RPMI8226 (cell line): ENCODE data around the gene LPAR1.

Source experiments
- DNase-seq: peaks from one replicate; pipeline ENCODE4 v3.0.0-alpha.2; 2015

The LPAR1 gene

DNA sequence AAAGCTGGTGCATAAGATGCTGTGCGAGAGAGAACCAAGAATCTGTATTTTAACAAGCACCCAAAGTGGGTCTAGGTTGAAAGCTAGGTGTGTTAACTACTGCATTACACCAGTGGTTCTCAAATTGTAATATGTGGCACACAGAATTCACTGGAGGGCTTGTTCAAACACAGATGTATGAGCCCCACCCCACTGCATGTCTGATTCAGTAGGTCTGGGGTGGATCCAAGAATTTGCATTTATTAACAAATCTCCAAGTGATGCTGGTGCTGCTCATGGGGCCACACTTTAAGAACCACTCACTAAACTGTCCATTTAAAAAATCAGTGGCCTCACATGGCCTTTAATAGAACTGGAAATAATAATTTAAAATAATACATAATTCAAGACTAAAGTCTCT lies 40.4 kb downstream of the LPAR1 start:
- DNase-seq: no peak

DNA sequence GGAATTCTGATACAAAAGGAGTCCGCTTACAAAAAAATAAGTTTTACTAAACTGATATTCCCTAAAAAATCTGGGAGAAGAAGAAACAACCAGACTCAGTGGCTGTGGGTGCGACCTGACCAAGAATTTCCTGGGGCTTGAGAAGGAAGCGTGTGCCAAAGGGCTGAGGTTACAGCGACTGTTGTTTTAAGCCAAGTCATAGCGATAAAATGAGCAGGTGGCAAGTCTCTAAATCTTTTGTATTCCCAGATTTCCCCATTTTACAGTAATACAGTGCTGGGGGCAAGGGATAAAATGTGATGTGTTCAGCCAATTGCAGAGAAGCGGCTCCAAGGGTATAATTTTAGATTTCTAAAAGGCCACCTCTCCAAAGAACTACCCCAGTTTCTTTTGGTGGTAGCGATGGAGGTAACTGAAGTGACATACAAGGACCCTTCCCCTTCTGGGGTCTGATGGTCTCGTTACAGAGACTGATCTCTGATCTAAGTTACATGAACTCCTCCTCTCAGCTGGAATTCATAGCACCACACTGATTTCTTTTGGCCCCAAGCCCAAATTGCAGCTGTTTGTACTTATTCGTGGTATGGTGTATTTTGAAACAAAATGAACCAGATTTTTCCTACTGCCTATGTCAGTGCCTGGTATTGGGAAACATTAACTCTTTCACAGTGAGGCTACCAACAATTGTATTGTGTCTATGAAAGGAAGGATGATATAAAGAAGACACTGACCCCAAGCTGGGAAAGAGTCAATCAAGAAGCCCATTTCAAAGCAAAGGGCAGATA lies 41.6 kb downstream of the LPAR1 start:
- DNase-seq: no peak

DNA sequence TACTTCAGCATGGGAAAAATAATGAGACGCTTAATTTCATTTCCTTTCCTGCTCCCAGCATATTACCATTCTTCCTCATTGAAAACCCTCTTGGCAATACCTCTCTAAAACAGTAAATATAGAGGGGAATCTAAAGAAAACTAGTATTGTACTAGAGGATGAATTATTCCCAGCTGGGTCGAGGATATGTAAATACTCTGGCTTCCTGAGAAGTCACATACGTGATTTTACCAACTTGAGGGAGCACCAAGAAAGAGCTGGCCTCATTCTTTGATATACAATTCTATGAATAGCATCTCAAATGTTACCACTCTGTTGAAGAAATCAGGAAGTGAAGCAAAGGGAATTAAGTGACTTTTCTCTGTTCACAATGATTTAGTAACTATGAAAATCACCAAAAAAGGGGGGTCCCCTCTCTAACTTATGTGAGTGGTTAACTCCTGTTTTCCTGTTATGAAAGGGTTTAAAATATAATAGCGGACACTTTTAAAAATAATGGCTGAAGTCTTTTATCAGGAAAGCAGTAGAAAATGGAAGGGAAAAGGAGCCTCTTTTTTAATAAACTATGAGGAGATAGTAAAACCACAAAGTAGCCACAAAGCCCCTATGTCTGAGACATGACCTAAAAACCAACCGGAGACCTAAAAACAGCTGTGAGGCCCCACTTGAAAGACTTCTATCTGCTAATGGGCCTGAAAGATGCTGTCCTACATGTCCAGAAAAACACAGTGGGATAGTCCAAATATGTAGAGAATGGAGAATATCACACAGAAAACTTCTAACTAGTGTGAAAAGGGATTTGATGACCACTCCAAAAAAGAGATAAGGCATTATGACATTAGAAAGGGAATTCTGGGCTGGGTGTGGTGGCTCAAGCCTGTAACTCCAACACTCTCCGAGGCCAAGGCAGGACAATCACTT lies 42.6 kb downstream of the LPAR1 start:
- DNase-seq: no peak

DNA sequence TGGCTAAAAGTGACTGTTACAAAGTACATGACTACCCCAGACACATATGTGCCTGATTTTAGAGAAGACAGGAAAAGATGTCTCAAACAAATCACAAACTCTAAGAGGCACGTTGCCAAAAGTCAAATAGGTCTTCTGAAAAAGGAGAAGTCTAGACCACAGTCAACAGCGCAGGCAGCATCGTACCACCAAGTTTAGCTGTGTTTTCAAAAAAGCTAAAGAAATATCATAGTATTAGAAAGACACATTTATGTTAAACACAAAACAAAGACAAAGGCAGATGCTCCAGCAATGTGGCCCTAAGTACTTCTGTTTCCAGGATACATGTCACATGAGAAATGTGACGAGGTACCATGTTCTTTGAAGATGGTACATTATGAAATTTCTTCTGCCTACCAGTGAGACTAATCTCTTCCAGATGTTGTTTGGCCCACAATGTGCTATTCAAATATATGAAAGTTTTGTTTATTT lies 43.5 kb downstream of the LPAR1 start:
- peak; percentile 4 for DNase-seq

DNA sequence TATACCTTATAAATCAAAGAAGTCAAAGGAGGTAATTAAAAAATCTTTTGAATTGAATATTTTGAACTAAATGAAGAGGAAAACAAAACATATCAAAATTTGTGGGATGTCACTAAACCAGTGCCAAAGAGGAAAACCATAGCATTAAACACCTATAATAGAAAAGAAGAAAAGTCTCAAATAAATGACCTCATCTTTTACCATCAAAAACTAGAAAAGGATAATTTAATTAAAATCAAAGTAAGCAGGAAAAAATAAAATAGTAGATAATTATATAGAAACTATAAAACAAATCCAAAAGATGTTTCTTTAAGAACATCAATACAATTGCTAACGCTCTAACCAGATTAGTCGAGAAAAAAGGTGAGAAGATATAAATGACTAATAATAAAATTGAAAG lies 47.8 kb downstream of the LPAR1 start:
- no peak for DNase-seq

DNA sequence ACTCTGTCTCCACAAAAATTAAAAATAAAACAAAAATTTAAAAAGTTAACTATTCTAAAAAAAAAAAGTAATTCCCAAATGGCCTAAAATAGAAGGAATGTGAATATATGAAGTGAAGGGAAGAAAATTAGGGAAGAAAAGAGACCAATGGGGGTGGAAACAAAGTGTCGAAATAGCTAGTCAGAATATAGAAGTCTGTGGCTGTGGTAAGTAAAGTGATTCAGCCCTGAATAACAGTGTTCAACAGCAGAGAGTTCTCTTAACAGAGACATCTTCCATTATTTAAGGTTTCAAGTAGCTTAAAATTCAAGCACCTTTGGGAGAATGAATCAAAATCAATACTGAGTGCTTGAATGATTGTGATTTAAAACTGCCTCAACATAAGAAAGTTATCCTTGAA lies 51.7 kb downstream of the LPAR1 start:
- DNase-seq: no peak

DNA sequence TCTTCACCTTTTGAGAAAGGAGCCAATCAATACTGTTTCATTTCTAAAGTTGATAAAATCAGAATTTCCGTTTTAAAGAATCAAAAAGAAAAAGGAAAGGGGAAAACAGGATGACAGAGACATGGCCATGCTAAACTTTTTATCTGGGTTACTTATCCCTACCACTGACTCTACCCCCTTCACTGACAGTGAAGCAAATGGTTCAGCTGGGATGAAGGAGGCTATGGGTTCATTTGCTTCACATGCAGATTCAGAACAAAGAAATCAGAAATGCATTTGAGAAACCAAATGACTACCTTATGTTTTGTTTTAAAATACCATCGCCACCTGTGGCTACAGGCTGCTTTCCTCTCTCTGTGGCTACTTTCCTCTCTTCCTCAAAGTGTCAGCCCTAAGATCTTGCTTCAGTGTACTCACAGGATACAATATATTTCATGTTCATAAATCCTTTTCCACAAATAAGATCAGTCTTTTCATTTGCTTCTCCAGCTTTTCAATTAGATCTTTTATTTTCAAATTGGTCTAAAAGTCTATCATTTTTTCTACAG lies 53.3 kb downstream of the LPAR1 start:
- no peak for DNase-seq

DNA sequence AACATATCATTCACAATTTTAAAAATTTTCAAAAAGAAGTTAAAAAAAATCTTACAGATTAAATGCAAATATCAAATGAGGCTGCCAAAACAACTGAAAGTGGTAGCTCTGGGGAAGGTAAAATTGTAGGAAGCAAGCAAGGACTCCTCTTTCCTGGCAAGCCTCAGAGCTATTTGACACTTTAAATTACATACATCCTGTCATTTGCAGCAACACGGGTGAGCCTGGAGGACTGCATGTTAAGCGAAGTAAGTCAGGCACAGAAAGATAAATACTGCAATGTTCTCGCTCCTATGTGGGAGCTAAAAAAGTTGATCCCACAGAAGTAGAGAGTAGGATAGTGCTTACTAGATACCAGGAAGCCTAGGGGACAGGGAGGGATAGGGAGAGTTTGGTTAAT lies 58.0 kb downstream of the LPAR1 start:
- no peak for DNase-seq

DNA sequence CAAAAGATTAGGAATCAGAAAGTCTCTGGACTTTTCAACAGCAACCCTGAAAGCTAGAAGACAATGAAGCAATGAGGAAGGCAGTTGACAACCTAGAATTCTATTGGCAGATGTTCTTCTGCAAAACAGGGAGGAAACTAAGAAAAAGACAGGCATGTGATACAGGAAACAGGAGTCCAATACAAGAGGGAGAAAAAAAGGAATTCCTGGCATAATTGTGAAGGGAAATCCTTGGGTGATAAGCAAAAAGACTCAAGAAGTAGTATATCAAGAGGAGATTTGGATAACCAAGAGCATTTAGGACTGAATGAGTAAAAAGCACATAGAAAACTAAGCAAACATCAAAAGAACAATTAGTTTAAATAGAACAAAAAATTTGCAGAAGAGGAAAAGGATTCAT lies 58.6 kb downstream of the LPAR1 start:
- no peak for DNase-seq

DNA sequence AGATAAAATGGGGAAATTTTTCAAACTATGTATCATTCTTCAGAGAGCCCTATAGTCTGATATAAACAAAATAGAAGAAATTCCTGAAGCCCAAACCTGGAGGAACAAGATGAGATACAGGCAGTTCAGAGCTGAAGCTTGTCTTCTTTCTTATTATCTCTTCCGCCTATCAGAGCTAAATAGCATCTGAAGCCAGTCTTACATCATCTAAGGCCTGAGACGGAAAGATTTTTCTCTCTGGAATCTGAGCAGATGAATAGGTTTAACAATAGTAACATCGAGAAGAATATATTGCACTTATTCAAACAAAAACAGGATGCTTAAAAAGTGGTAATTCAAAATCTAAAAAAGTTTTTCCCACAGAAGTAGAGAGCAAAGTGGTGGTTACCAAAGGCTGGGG lies 59.8 kb downstream of the LPAR1 start:
- no peak for DNase-seq

DNA sequence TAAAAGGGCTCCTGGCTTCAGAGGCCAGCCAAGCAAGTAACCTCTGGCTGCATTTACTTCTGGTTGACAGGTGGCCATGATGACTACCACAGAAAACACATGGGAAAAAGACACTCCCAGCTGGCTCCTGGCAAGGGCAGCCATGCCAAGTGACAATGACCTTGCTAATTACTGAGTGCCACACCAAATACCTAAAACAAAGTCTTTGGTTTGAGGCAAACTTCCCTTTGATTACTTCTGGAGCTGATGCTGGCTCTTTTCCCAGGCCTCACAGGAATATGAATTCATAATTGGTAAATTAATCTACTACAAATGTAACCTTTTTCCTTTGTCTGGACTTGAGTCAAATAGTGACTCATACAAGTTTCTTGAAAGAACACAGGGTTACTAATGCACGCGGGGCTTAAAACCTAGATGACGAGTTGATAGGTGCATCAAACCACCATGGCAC lies 61.0 kb downstream of the LPAR1 start:
- DNase-seq: no peak

DNA sequence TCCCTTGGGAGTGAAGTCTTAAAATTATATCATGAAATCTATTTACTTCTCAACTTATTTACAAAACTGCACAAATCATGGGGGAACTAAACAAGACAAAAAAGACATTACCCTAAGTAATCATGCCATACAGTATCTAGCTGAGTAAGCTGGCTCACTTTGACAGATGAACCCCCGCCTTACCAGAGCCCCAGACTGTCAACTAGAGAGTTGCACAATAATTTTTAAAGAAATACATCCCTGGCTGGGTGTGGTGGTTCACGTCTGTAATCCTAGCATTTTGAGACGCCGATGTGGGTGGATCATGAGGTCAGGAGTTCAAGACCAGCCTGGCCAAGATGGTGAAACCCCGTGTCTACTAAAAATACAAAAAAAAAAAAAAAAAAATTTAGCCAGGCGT lies 62.3 kb downstream of the LPAR1 start:
- no peak for DNase-seq

DNA sequence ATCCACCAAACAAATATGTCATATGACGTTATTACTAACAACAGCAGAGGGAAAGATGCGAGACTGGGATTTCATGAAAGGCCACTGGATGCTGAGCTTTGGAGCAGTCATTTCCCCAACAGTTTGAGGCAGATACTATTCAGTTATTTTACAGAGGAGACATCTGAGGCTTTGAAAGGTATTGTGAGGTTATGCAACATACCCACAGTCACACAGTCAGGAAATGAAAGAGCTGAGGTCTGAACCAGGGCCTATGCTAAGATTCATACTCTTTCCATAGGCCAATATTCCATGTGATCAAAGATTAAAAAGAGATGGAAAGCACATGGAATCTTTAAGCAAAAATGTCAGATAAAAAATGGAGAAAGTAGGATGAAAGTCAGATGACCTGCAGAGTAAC lies 63.0 kb downstream of the LPAR1 start:
- no peak for DNase-seq

DNA sequence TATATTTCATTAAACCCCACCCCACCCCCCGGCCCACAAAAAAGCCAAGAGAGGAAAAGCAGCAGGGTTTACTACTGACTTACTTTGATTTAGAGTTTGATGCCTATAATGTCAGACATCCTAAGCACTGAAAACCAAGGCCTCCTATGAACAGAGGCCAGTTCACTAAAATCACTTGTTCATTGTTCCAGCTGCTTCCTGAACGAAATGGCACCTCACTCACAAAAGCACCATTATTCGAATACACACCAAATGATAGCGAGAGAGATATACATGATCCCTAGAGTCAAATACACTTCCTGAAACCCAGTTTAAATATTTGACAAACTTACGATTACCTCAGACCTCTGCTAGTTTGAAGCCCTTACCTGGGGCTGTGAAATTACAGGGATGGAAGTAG lies 66.6 kb downstream of the LPAR1 start:
- no peak for DNase-seq

DNA sequence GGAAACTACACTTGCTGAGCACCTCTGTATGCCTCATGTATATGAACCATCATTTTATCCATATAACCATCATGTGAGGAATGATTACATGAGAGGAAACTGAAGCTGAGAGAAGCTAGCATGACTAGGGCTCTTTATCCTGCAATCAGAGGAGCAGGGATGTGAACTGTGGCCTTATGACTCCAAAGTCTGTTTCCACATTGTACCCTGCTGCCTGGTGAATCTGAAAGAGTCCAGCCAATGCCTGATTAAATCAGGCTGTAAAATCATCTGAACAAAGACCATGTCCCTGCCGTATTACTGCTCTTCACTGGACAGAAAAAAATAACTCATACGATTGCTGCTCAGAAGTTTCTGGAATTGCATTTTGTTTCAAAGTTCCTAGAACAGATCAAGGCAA lies 67.0 kb downstream of the LPAR1 start:
- DNase-seq: no peak

DNA sequence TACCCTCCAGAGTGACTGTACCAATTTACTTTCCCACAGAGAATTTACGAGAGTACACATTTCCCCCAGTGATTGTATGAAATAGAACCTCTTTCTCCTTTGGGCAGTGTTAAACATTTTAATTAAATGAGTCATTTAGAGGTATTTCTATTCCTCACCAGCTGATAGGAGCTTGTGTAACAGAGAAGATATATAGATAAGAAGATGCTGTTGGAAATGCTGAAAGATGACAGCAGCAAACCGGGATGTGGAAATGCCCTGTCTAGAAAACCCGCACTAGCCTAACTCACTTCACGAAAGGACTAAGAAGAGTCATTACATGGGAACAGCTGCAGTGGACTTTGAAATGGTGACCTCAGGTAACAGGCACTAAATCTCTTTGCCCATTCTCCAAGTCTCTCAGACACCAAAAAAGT lies 68.3 kb downstream of the LPAR1 start:
- no peak for DNase-seq

DNA sequence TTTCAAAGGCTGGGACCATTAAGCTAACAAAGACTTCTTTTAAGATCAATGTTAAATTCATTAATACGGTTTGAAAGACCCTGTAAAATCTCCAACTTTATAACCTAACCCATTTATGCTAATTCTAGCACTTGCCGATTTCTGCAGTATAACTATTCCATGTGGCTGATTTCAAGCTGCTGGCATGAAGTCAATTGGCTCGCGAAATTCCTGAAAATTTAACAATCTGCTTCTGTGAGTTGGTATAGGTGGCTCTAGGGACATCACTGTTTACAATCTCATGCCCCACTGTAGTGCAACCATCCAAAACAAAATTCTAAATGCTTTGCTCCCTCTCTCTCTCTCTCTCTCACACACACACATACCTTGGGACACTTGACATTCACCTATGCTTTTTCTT lies 70.2 kb downstream of the LPAR1 start:
- DNase-seq: no peak

DNA sequence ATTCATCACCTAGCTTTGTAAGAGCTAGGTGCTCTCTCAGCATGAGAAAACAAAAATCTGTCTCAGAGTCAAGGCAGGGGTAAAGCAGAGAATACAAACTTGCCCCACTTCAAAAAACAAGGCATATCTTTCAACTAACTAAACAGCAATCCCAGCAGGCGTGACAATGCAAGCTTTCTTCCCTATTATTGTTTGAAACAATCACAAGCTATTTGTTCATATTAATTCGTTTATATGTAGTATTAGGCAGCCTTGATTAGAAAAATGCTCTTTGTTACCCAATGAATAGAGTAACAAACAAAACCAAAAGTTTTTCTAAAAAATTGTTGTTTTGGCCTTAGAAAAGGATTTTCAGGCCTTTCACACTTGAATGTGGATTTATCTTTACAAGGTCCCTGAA lies 71.1 kb downstream of the LPAR1 start:
- DNase-seq: no peak

DNA sequence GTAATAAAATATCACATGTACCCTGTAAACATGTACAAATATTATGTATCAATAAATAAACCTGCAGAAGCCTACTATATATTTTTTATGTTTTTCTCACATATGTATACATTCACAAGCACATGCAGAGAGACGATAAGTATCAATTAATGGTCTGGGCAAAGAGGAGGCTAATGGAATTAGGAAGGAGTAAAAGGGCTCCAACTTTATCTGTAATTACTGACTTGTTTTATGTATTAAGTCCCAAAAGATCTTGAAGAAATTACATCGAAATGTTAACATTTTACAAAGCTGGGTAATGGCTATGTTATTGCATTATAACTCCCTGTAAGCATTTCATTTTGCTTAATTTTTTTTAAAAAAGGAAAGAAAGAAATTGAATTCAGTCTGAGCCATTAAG lies 78.0 kb downstream of the LPAR1 start:
- no peak for DNase-seq

DNA sequence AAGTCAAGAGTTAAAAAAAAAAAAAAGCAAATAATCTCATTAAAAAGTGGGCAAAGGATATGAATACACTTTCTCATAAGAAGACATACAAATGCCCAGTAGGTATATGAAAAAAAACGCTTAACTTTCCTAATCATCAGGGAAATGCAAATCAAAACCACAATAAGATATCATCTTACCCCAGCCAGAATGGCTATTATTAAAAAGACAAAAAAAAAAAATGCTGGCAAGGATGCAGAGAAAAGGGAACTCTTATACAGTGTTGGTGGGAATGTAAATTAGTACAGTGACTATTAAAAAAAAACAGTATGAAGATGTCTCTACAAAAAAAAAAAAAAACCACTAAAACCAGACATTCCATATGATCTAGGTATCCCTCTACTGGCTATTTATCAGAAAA lies 79.4 kb downstream of the LPAR1 start:
- no peak for DNase-seq

DNA sequence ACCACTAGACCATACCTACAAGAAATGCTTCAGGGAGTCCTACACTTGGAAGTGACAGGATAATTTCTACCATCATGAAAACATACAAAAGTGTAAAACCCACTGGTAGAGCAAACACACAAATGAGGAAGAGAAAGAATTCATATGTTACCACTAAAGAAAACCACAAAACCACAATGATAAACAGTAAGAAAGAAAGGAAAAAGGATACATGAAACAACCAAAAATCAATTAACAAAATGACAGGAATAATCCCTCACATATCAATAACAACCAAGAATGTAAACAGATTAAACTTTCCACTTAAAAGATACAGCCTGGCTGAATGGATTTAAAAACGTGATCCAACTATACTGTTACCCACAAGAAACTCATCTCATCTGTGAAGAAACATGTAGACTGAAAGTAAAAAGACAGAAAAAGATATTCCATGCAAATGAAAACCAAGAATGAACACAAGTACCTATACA lies 83.4 kb downstream of the LPAR1 start:
- DNase-seq: no peak

DNA sequence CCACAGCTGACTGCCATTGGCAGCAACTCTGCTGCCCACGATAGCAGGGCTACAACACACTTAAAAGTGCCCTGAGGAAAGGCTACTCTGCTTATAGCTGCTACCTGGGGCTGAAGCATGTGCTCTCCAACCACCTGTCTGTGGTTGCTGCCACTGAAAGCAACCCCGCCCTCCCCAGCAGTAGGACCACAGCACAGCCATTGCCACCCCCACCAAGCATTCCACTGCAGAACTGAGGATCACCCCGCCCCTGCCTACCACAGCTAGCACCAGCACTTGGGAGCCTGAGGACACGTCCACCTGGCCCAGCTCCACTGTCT lies 85.8 kb downstream of the LPAR1 start:
- DNase-seq: no peak

DNA sequence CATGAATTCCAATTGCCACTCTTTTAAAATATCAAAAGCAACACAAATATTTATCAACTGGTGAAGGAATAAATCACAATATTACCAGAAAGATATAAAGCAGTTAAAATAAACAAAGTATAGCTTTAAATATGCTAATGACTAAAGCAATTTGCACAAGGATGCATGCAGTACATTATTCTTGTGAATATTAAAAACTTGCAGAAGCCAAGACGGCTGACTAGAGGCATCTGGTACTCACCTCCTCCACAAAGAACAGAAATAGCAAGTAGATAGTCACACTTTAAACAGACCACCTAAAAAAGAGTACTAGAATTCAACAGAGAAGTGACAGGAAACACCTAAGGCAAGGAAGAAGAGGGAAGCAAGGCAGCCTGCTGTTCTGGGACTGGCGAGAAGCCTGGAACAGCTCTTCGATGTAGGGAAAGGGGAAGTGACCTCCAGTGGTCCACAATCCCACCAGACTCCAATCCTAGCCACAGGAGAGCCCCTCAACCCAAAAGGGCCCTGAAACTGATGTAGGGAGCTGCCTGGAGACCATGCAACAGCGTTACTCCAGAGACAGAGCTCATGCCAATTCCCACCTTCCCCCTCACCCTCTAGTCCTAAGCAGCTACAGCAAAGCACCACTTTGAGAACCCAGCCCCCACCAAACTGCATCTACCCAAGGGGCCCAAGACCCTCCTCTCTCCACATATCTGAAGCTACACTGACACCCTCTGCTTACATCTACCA lies 86.3 kb downstream of the LPAR1 start:
- no peak for DNase-seq
